Stromal cell of bone marrow (primary cell): ENCODE measurements around the gene SORCS1.

Experiments used
- DNase-seq: peaks from one replicate; pipeline ENCODE4 v3.0.0-alpha.2; 2012; ENCODE audit warnings: low read depth

SORCS1 gene

GRCh38 chr10:107163881-107164861 is at the start of gene SORCS1:
Gene SORCS1, minus strand, starts transcription at chr10:107164706.
- DNase-seq: no peak

- no peak for DNase-seq
These were observed 49.8 kb upstream of the SORCS1 start for GRCh38 chr10:107214261-107214660.

- no peak for DNase-seq
These were observed 49.4 kb upstream of the SORCS1 start for GRCh38 chr10:107213861-107214260.

- no peak for DNase-seq
These were observed 42.3 kb upstream of the SORCS1 start for GRCh38 chr10:107206833-107207232.

- no peak for DNase-seq
These were observed 5.0 kb upstream of the SORCS1 start for GRCh38 chr10:107169516-107169915.

GRCh38 chr10:107168738-107169137 is 4.2 kb upstream of the SORCS1 start:
- no peak for DNase-seq

GRCh38 chr10:107166403-107166802 is 1.9 kb upstream of the SORCS1 start:
- no peak for DNase-seq

GRCh38 chr10:107164992-107165391 is 486 bp upstream of the SORCS1 start:
- DNase-seq: no peak

GRCh38 chr10:107163076-107163855 is 1.2 kb downstream of the SORCS1 start:
- DNase-seq: no peak

- no peak for DNase-seq
These were observed 3.6 kb downstream of the SORCS1 start for GRCh38 chr10:107160866-107161265.

GRCh38 chr10:107159871-107160270 is 4.6 kb downstream of the SORCS1 start:
- DNase-seq: no peak

- DNase-seq: no peak
These were observed 7.4 kb downstream of the SORCS1 start for GRCh38 chr10:107157071-107157470.

GRCh38 chr10:107152087-107152486 is 12.4 kb downstream of the SORCS1 start:
- no peak for DNase-seq

GRCh38 chr10:107148906-107149305 is 15.6 kb downstream of the SORCS1 start:
- DNase-seq: no peak

- DNase-seq: no peak
These were observed 20.0 kb downstream of the SORCS1 start for GRCh38 chr10:107144490-107144889.

GRCh38 chr10:107141524-107142061 is 22.9 kb downstream of the SORCS1 start:
- no peak for DNase-seq

GRCh38 chr10:107139237-107139636 is 25.3 kb downstream of the SORCS1 start:
- DNase-seq: no peak

GRCh38 chr10:107133656-107134055 is 30.9 kb downstream of the SORCS1 start:
- no peak for DNase-seq

GRCh38 chr10:107129000-107129399 is 35.5 kb downstream of the SORCS1 start:
- no peak for DNase-seq

- DNase-seq: no peak
These were observed 37.9 kb downstream of the SORCS1 start for GRCh38 chr10:107126512-107127065.

- DNase-seq: no peak
These were observed 41.8 kb downstream of the SORCS1 start for GRCh38 chr10:107122703-107123102.

- no peak for DNase-seq
These were observed 45.6 kb downstream of the SORCS1 start for GRCh38 chr10:107118866-107119265.
